SJSA1 (cell line): ENCODE measurements around the gene MYO6. TPM values are rescaled to one million over a fixed set of nuclear protein-coding genes. Genes with fewer than 3 reads are reported as not detected.
"Not testable (repeated sequence)": the region's sequence is repeated elsewhere in the genome, so short reads cannot be mapped to it uniquely, and the experiment has no call there.

Source experiments
- DNase-seq, 2 experiments: peaks; one replicate each; pipeline ENCODE4 v3.0.0-alpha.2; 2015 to 2020; ENCODE audit warnings: low spot score in 2 of 2, low read depth in 1 of 2
- H3K27ac ChIP-seq: fragments of 250-450 bp; sonication (Bioruptor Pico); 2 replicates; pipeline ENCODE4 v1.5.1; 2020; ENCODE audit warnings: mild to moderate bottlenecking, moderate library complexity
- H3K27me3 ChIP-seq: fragments of 250-450 bp; sonication (Bioruptor Pico); replicated peaks from 2 replicates; pipeline ENCODE4 v1.5.1; 2020; ENCODE audit warnings: mild to moderate bottlenecking, moderate library complexity
- H3K36me3 ChIP-seq: fragments of 250-450 bp; sonication (Bioruptor Pico); 2 replicates; pipeline ENCODE4 v1.5.1; 2020; ENCODE audit warnings: mild to moderate bottlenecking
- H3K4me1 ChIP-seq: fragments of 250-450 bp; sonication (Bioruptor Pico); replicated peaks from 2 replicates; pipeline ENCODE4 v1.6.1; 2021; ENCODE audit warnings: mild to moderate bottlenecking
- H3K4me3 ChIP-seq: fragments of 250-450 bp; sonication (Bioruptor Pico); 2 replicates; pipeline ENCODE4 v1.5.1; 2020; ENCODE audit warnings: mild to moderate bottlenecking
- H3K9me3 ChIP-seq: fragments of 250-450 bp; sonication (Bioruptor Pico); replicated peaks from 2 replicates; pipeline ENCODE4 v1.5.1; 2020; ENCODE audit warnings: mild to moderate bottlenecking
- total RNA-seq: library from RNA; depleted of rRNA; stranded (reverse); fragments of >200 nt; shearing (Covaris generic); gene quantifications from 2 replicates; pipeline ENCODE4 v1.2.3, GENCODE V29; 2014; rRNA removed

MYO6 gene
- 6.4 and 6.7 TPM in 2 replicates for total RNA-seq

DNA sequence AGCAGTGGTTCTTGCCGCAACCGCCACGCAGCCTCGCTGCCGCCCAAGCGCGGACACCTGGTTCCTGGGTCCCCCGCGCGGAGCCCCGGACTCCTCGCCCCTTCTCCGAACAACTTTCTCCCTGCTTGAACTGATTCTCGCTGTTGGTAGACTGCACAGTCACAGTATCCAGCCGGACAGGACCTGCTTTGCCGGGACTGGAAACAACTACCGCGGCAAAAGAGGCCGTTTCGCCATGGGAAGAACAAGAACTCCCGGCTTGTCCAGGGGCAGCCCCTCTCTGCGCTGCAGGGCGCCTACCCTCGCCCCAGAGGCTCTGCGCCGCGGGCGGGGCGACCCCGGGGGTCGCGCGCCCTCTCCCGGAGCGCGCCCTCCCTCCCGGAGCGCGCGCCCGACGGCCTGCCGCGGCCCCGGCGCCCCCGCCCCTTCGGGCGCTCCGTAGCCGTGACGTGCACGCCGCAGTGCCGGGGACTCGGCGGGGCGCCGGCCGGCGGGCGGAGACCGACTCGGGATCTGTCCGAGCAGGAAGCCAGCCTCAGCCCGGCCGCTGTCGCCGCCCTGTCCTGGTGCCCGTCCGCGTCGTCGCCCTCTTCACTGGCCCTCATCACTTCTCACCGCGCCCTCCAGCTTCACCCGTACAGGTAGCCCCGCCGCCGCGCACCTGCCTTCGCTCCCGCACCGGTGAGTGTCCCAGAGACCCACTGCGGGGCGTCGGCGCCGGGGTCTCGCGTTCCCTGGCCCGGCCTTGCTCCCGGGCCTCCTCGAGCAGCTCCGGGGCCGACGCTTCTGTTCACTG, at the start of gene MYO6:
Gene MYO6 (plus strand): TSS at position 497 of the 796 bp plus-strand sequence. CDS start 68,309 bp downstream, outside the sequence.
- H3K27ac ChIP-seq: peak within 1 kb of the TSS; percentile 70

DNA sequence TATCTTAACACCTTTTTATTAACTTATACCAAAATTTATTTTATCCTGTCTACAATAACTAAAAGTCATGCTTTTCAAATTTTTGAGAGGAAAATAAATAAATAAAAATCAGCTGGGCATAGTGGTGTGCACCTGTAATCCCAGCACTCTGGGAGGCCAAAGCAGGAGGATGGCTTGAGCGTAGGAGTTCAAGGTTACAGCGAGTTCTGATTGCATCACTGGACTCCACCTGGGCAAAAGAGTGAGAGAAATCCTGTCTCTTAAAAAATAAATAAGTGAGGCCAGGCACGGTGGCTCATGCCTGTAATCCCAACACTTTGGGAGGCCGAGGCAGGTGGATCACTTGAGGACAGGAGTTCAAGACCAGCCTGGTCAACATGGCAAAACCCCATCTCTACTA, 40.7 kb upstream of the MYO6 start:
- not testable (repeated sequence) for H3K9me3 ChIP-seq, H3K27ac ChIP-seq, H3K27me3 ChIP-seq, H3K4me3 ChIP-seq, H3K4me1 ChIP-seq, DNase-seq
- peaks cover 25% of the 10 kb centered on the region for H3K36me3 ChIP-seq

More for the DNA sequence above, at the start of gene MYO6:
- H3K4me1 ChIP-seq: peaks cover 30% of the 10 kb centered on the region
- H3K4me3 ChIP-seq: peak within 1 kb of the TSS; percentile 96
- peak; percentile 60 to 67 for DNase-seq
- peaks cover 8% of the 10 kb centered on the region for H3K36me3 ChIP-seq
- H3K9me3 ChIP-seq: no peaks in the 10 kb centered on the region
- H3K27me3 ChIP-seq: no peaks in the 10 kb centered on the region

- DNase-seq: no peak
- Histone ChIP-seq H3K27ac (no peak overlapping the region), H3K36me3 (peaks cover 53% of the 10 kb centered on the region), H3K27me3 (no peaks in the 10 kb centered on the region), H3K4me3 (no peak overlapping the region), H3K9me3 (no peaks in the 10 kb centered on the region), H3K4me1 (no peaks in the 10 kb centered on the region)
These were observed 37.9 kb upstream of the MYO6 start for GRCh38 chr6:75711173-75711572.

DNA sequence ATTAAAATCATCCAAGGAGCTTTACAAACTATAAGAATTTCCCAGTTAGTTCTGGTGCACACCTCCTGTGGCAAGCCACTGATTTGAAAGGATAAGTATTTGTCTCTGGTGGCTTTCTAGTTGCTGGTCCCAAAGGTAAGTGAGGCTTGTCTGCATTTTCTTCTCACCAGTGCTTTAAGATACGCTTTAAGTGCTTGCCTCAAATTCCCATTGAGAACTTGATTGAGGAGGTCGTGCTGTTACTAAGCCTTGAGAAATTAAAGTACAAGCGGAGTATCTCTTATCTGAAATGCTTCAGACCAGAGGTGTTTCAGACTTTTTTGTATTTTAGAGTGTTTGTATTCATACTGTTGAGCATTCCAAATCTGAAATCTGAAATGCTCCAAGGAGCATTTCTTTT, 29.9 kb upstream of the MYO6 start:
- Histone ChIP-seq H3K27me3 (no peaks in the 10 kb centered on the region), H3K4me1 (no peaks in the 10 kb centered on the region), H3K4me3 (no peak overlapping the region), H3K36me3 (peaks cover 22% of the 10 kb centered on the region), H3K9me3 (no peaks in the 10 kb centered on the region), H3K27ac (no peak overlapping the region)
- no peak for DNase-seq

GRCh38 chr6:75723382-75723781, 25.7 kb upstream of the MYO6 start:
- DNase-seq: no peak
- no peaks in the 10 kb centered on the region for H3K9me3 ChIP-seq
- no peaks in the 10 kb centered on the region for H3K27me3 ChIP-seq
- H3K36me3 ChIP-seq: no peaks in the 10 kb centered on the region
- no peak overlapping the region for H3K4me3 ChIP-seq
- H3K27ac ChIP-seq: no peak overlapping the region
- no peaks in the 10 kb centered on the region for H3K4me1 ChIP-seq

DNA sequence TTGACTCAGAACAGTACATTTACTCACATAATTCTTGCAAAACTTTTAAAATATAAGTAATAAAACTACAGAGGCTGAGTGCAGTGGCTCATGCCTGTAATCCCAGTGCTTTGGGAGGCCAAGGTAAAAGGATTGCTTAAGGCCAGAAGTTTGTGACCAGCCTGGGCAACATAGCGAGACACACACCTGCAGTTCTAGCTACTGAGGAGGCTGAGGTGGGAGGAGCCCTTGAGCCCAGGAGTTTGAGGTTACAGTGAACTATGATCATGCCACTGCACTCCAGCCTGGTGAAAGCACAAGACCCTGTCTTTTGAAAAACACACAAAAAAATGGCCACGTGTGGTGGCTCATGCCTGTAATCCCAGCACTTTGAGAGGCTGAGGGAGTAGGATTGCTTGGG, 21.8 kb upstream of the MYO6 start:
- Histone ChIP-seq H3K4me1 (no peaks in the 10 kb centered on the region), H3K36me3 (no peaks in the 10 kb centered on the region), H3K27me3 (no peaks in the 10 kb centered on the region), H3K4me3 (no peak overlapping the region), H3K9me3 (no peaks in the 10 kb centered on the region), H3K27ac (no peak overlapping the region)
- DNase-seq: no peak

GRCh38 chr6:75731029-75731428, 18.0 kb upstream of the MYO6 start:
- H3K36me3 ChIP-seq, H3K27ac ChIP-seq, H3K4me3 ChIP-seq, H3K27me3 ChIP-seq, H3K4me1 ChIP-seq, DNase-seq, H3K9me3 ChIP-seq: not testable (repeated sequence)

DNA sequence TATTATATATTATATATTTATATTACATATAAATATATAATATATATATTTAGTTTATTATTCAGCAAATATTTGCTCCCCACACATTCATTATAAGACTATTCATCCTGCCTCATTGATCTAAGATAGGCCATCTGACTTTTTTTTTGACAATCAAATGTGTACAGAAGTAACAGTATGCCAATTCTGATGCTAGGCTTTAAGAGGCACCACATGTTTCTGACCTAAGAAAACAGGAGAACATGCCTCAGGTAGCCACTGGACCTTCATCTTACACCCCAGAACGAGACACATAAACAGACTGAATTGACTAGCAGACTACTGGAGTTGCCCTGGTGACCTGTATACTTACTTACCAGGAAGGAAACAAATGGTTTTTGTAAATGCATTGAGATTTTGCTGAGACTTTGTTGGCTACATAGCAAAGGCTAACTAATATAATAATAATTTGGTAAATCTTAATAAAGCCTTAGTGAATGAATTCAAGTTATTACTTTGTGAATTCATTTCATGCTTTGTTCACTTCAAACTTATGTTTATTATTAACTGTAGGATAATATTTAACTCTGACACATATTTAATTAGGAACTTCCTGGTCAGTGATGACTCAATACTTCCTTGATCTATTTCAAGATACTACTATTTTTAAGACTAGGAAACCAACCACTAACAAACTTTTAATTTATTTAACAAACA, 13.4 kb upstream of the MYO6 start:
- H3K27ac ChIP-seq: no peak overlapping the region
- DNase-seq: no peak

GRCh38 chr6:75743971-75744370, 5.1 kb upstream of the MYO6 start:
- Histone ChIP-seq H3K27me3 (no peaks in the 10 kb centered on the region), H3K4me3 (no peak overlapping the region), H3K4me1 (peaks cover 6% of the 10 kb centered on the region; the same call in 1 of the 2 replicates), H3K27ac (no peak overlapping the region), H3K36me3 (peaks cover 4% of the 10 kb centered on the region; the same call in 1 of the 2 replicates), H3K9me3 (no peaks in the 10 kb centered on the region)
- DNase-seq: no peak

More for the DNA sequence above, 13.4 kb upstream of the MYO6 start:
- Histone ChIP-seq H3K36me3 (no peaks in the 10 kb centered on the region), H3K9me3 (no peaks in the 10 kb centered on the region), H3K27me3 (no peaks in the 10 kb centered on the region), H3K4me1 (0 out of 2 replicates have a peak, but pooled peaks cover 5% of the 10 kb centered on the region), H3K4me3 (no peak overlapping the region)

- Histone ChIP-seq H3K27ac (no peak overlapping the region), H3K4me1 (peaks cover 13% of the 10 kb centered on the region; the same call in 1 of the 2 replicates), H3K9me3 (no peaks in the 10 kb centered on the region), H3K27me3 (no peaks in the 10 kb centered on the region), H3K36me3 (peaks cover 8% of the 10 kb centered on the region), H3K4me3 (no peak overlapping the region)
- no peak for DNase-seq
These were observed 3.6 kb upstream of the MYO6 start for GRCh38 chr6:75745404-75745803.

GRCh38 chr6:75746221-75746620, 2.8 kb upstream of the MYO6 start:
- H3K9me3 ChIP-seq: no peaks in the 10 kb centered on the region
- DNase-seq: no peak
- no peak overlapping the region for H3K27ac ChIP-seq
- H3K27me3 ChIP-seq: no peaks in the 10 kb centered on the region
- peaks cover 16% of the 10 kb centered on the region for H3K4me1 ChIP-seq
- no peak overlapping the region for H3K4me3 ChIP-seq
- H3K36me3 ChIP-seq: peaks cover 8% of the 10 kb centered on the region

GRCh38 chr6:75747152-75747992, 1.7 kb upstream of the MYO6 start:
- DNase-seq: no peak
- Histone ChIP-seq H3K36me3 (peaks cover 8% of the 10 kb centered on the region), H3K4me3 (no peak overlapping the region)

DNA sequence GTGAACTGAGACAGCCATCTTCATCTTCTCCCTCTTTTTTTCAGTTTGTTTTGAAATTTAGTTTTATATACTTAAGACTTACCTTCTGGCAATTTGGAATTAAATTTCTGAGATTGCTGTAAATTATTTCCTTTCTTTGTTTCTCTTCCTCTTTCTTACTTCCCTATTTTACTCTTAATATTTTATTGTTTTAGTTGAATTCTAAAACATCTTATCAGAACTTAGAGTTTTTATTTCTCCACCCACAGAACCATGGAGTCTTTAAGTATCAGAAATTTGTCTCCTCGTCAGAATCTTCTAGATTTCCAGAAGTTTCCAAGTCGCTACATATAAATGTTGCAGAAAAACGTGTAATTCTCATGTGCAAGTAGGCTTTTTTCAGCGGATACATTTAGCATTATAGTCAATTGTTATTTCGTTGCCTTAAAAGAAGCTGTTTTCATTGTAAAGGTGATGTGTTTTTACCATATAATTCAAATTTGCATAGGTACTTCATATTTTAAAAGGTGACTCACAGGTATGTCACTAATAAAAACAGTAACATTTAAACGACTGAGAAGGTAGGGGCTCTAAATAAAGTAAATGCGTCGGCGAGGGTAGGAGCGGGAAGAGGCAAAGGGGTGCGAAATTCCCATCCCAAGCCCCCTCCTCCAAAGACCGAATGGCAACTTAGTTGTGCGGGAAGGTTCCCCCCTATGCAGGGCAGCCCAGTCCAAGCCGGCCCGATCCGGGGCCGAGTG, 866 bp upstream of the MYO6 start:
- Histone ChIP-seq H3K36me3 (peaks cover 8% of the 10 kb centered on the region), H3K4me1 (peaks cover 24% of the 10 kb centered on the region), H3K9me3 (no peaks in the 10 kb centered on the region), H3K27ac (peak overlapping the region; percentile 70), H3K27me3 (no peaks in the 10 kb centered on the region), H3K4me3 (peak overlapping the region; percentile 96)
- no peak for DNase-seq

More at GRCh38 chr6:75747152-75747992, 1.7 kb upstream of the MYO6 start:
- H3K27ac ChIP-seq: no peak overlapping the region
- no peaks in the 10 kb centered on the region for H3K27me3 ChIP-seq
- H3K4me1 ChIP-seq: peaks cover 20% of the 10 kb centered on the region
- H3K9me3 ChIP-seq: no peaks in the 10 kb centered on the region
